Stimulated activated CD8-positive, alpha-beta memory T cell treated with anti-CD3 and anti-CD28 coated beads, Interleukin-2, amount 100 ng/mL, for 48 hours (primary cell): ENCODE measurements around the gene TTLL1.
"Not testable (repeated sequence)": the region's sequence is repeated elsewhere in the genome, so short reads cannot be mapped to it uniquely, and the experiment has no call there.

ENCODE experiments used
- DNase-seq, 2 donors: peaks; one replicate each; pipeline ENCODE4 v3.0.0-alpha.2; 2020; ENCODE audit warnings: low read depth in 2 of 2

Gene TTLL1

GRCh38 chr22:43110444-43110926, 21.3 kb upstream of the TTLL1 start, which contains the start of gene BIK:
Gene BIK (plus strand): TSS chr22:43110750. CDS start chr22:43124023, 13,273 bp downstream.
- DNase-seq: peak in 1 of 2 donors; percentile 36

GRCh38 chr22:43109921-43110443, 20.8 kb upstream of the TTLL1 start:
- DNase-seq: no peak

- no peak for DNase-seq
These were observed 20.3 kb upstream of the TTLL1 start for GRCh38 chr22:43109511-43109910.

GRCh38 chr22:43106302-43106701, 17.1 kb upstream of the TTLL1 start:
- no peak for DNase-seq

- not testable (repeated sequence) for DNase-seq
These were observed 15.8 kb upstream of the TTLL1 start for GRCh38 chr22:43104950-43105349.

GRCh38 chr22:43104056-43104625, 14.9 kb upstream of the TTLL1 start:
- not testable (repeated sequence) for DNase-seq

GRCh38 chr22:43101306-43101705, 12.1 kb upstream of the TTLL1 start:
- DNase-seq: no peak

GRCh38 chr22:43100225-43100624, 11.0 kb upstream of the TTLL1 start:
- no peak for DNase-seq

- DNase-seq: no peak
These were observed 9.9 kb upstream of the TTLL1 start for GRCh38 chr22:43099095-43099494.

- no peak for DNase-seq
These were observed 9.2 kb upstream of the TTLL1 start for GRCh38 chr22:43098356-43098755.

- DNase-seq: no peak
These were observed 7.2 kb upstream of the TTLL1 start for GRCh38 chr22:43096420-43096819.

- no peak for DNase-seq
These were observed 5.4 kb upstream of the TTLL1 start for GRCh38 chr22:43094551-43094950.

- DNase-seq: no peak
These were observed 4.9 kb upstream of the TTLL1 start for GRCh38 chr22:43094085-43094484.

GRCh38 chr22:43092085-43092484, 2.9 kb upstream of the TTLL1 start:
- no peak for DNase-seq

- no peak for DNase-seq
These were observed 1.1 kb upstream of the TTLL1 start for GRCh38 chr22:43090130-43090789.

- no peak for DNase-seq
These were observed 586 bp downstream of the TTLL1 start for GRCh38 chr22:43088627-43088983.

- no peak for DNase-seq
These were observed 3.3 kb downstream of the TTLL1 start for GRCh38 chr22:43085658-43086606.

- no peak for DNase-seq
These were observed 7.2 kb downstream of the TTLL1 start for GRCh38 chr22:43081968-43082367.

GRCh38 chr22:43080616-43081015, 8.6 kb downstream of the TTLL1 start:
- DNase-seq: no peak

- no peak for DNase-seq
These were observed 9.4 kb downstream of the TTLL1 start for GRCh38 chr22:43079742-43080141.

- DNase-seq: no peak
These were observed 10.7 kb downstream of the TTLL1 start for GRCh38 chr22:43078522-43078921.
